Trophoblast cell (in vitro differentiated cells and primary cell): ENCODE data around the gene MLNR.

Experiments
- DNase-seq, 2 donors: peaks; one replicate each; pipeline ENCODE4 v3.0.0-alpha.2; 2016
- H2AFZ ChIP-seq: 2 replicates; pipeline ENCODE4 v1.6.1; 2013; ENCODE audit warnings: low read length, moderate library complexity, mild to moderate bottlenecking; ENCODE audit not compliant: insufficient read depth, poor library complexity
- H2AK5ac ChIP-seq: 2 replicates; pipeline ENCODE4 v1.6.1; 2013; ENCODE audit warnings: mild to moderate bottlenecking, low read length
- H2BK120ac ChIP-seq: 2 replicates; pipeline ENCODE4 v1.6.1; 2013; ENCODE audit warnings: low read length, mild to moderate bottlenecking, moderate library complexity; ENCODE audit not compliant: insufficient read depth, poor library complexity
- H2BK12ac ChIP-seq: 2 replicates; pipeline ENCODE4 v1.6.1; 2013; ENCODE audit warnings: mild to moderate bottlenecking, low read length, moderate library complexity
- H2BK5ac ChIP-seq: 2 replicates; pipeline ENCODE4 v1.6.1; 2013; ENCODE audit warnings: low read length, low read depth, moderate library complexity, mild to moderate bottlenecking; ENCODE audit not compliant: poor library complexity
- H3K14ac ChIP-seq: 2 replicates; pipeline ENCODE4 v1.6.1; 2013; ENCODE audit warnings: mild to moderate bottlenecking, low read length
- H3K18ac ChIP-seq: 2 replicates; pipeline ENCODE4 v1.6.1; 2013; ENCODE audit warnings: mild to moderate bottlenecking, low read length
- H3K23ac ChIP-seq: 2 replicates; pipeline ENCODE4 v1.6.1; 2013; ENCODE audit warnings: low read length
- H3K27ac ChIP-seq: 2 replicates; pipeline ENCODE4 v1.5.1; 2013; ENCODE audit warnings: low read depth, mild to moderate bottlenecking, inconsistent platforms, low read length, moderate library complexity
- H3K27me3 ChIP-seq: 2 replicates; pipeline ENCODE4 v1.6.1; 2013; ENCODE audit warnings: inconsistent platforms, mild to moderate bottlenecking, low read length, moderate library complexity; ENCODE audit not compliant: insufficient read depth
- H3K36me3 ChIP-seq, 2 experiments: 1 replicate in 1 of 2; 2 replicates in 1 of 2; pipeline ENCODE4 v1.6.1; 2013; ENCODE audit warnings: low read length in 2 of 2, mild to moderate bottlenecking in 2 of 2, moderate library complexity in 1 of 2; ENCODE audit not compliant: insufficient read depth in 2 of 2, control insufficient read depth in 1 of 2
- H3K4ac ChIP-seq: 2 replicates; pipeline ENCODE4 v1.6.1; 2013; ENCODE audit warnings: low read depth, mild to moderate bottlenecking, low read length, moderate library complexity
- H3K4me1 ChIP-seq, 2 experiments: 1 replicate in 1 of 2; 2 replicates in 1 of 2; pipeline ENCODE4 v1.6.1; 2013; ENCODE audit warnings: low read length in 2 of 2, mild to moderate bottlenecking in 2 of 2, moderate library complexity in 1 of 2; ENCODE audit not compliant: insufficient read depth in 2 of 2, control insufficient read depth in 1 of 2
- H3K4me2 ChIP-seq: 2 replicates; pipeline ENCODE4 v1.6.1; 2013; ENCODE audit warnings: inconsistent platforms, mild to moderate bottlenecking, low read length, moderate library complexity
- H3K4me3 ChIP-seq: 2 replicates; pipeline ENCODE4 v1.5.1; 2013; ENCODE audit warnings: mild to moderate bottlenecking, low read depth, low read length, inconsistent platforms
- H3K79me1 ChIP-seq: one replicate; pipeline ENCODE4 v1.6.1; 2013; ENCODE audit warnings: low read length
- H3K79me2 ChIP-seq: 2 replicates; pipeline ENCODE4 v1.6.1; 2013; ENCODE audit warnings: low read length, mild to moderate bottlenecking; ENCODE audit not compliant: control insufficient read depth, insufficient read depth, poor library complexity
- H3K9ac ChIP-seq: 2 replicates; pipeline ENCODE4 v1.6.1; 2013; ENCODE audit warnings: mild to moderate bottlenecking, low read length
- H3K9me3 ChIP-seq: 2 replicates; pipeline ENCODE4 v1.6.1; 2013; ENCODE audit warnings: low read depth, mild to moderate bottlenecking, control low read depth, inconsistent platforms, low read length; ENCODE audit not compliant: insufficient read depth
- H4K12ac ChIP-seq: 2 replicates; pipeline ENCODE4 v1.6.1; 2013; ENCODE audit warnings: low read depth, mild to moderate bottlenecking, low read length, moderate library complexity
- H4K8ac ChIP-seq: 2 replicates; pipeline ENCODE4 v1.6.1; 2013; ENCODE audit warnings: low read depth, mild to moderate bottlenecking, low read length, moderate library complexity
- H4K91ac ChIP-seq: one replicate; pipeline ENCODE4 v1.6.1; 2013; ENCODE audit warnings: low read depth, mild to moderate bottlenecking, low read length, moderate library complexity
- WGBS: extraction: QIAGEN DNeasy Blood & Tissue Kit; methylation state at CpG from one replicate; pipeline ENCODE4 v1.1.7; 2013; ENCODE audit warnings: missing lambda C conversion rate; ENCODE audit not compliant: insufficient read length, insufficient coverage; ENCODE audit errors: extremely low coverage; 5-methylcytosine and 5-hydroxymethylcytosine counted together

MLNR gene

GRCh38 chr13:49219647-49220035, 497 bp upstream of the MLNR start:
- Histone ChIP-seq H2BK120ac (no peak overlapping the region), H4K8ac (no peak overlapping the region), H3K27me3 (peaks cover 60% of the 10 kb centered on the region), H3K36me3 (no peaks in the 10 kb centered on the region), H3K79me1 (no peaks in the 10 kb centered on the region), H3K4me2 (peak overlapping the region; percentile 54), H3K9me3 (peaks cover 9% of the 10 kb centered on the region), H4K12ac (no peak overlapping the region), H3K4me3 (peak overlapping the region; percentile 48), H3K14ac (no peak overlapping the region), H2BK5ac (no peak overlapping the region), H4K91ac (no peak overlapping the region), H3K27ac (no peak overlapping the region), H2BK12ac (no peak overlapping the region), H3K79me2 (no peaks in the 10 kb centered on the region), H3K9ac (no peak overlapping the region), H2AK5ac (no peak overlapping the region), H3K4me1 (peaks cover 4 to 13% of the 10 kb centered on the region in 2 experiments), H2AFZ (no peak overlapping the region), H3K18ac (no peak overlapping the region), H3K4ac (no peak overlapping the region), H3K23ac (no peak overlapping the region)
- WGBS: no CpG with 5 or more reads among the region's 17 CpGs
- no peak for DNase-seq

- peak overlapping the region; percentile 23 for H2AFZ ChIP-seq
- H2BK120ac ChIP-seq: no peak overlapping the region
- H2BK5ac ChIP-seq: no peak overlapping the region
- peak in 1 of 2 donors; percentile 29 for DNase-seq
- no peak overlapping the region for H3K4me3 ChIP-seq
- H3K23ac ChIP-seq: no peak overlapping the region
- no peak overlapping the region for H4K91ac ChIP-seq
- no peak overlapping the region for H3K14ac ChIP-seq
- no peak overlapping the region for H2BK12ac ChIP-seq
- H3K18ac ChIP-seq: no peak overlapping the region
- no peaks in the 10 kb centered on the region for H3K79me1 ChIP-seq
- H4K8ac ChIP-seq: no peak overlapping the region
- no peak overlapping the region for H3K4ac ChIP-seq
- no peak overlapping the region for H2AK5ac ChIP-seq
- H3K79me2 ChIP-seq: no peaks in the 10 kb centered on the region
- peaks cover 62% of the 10 kb centered on the region for H3K27me3 ChIP-seq
- H4K12ac ChIP-seq: no peak overlapping the region
- WGBS: no CpG with 5 or more reads among the region's 73 CpGs
- H3K27ac ChIP-seq: no peak overlapping the region
- peak overlapping the region; percentile 54 for H3K4me2 ChIP-seq
- no peak overlapping the region for H3K9ac ChIP-seq
- no peaks in the 10 kb centered on the region for H3K36me3 ChIP-seq
- H3K9me3 ChIP-seq: peaks cover 9% of the 10 kb centered on the region
- peaks cover 4 to 13% of the 10 kb centered on the region in 2 experiments for H3K4me1 ChIP-seq
Measured at GRCh38 chr13:49220856-49221589, 885 bp downstream of the MLNR start.

GRCh38 chr13:49221590-49221965, 1.4 kb downstream of the MLNR start:
- H3K23ac ChIP-seq: no peak overlapping the region
- H3K4me2 ChIP-seq: no peak overlapping the region
- no peak overlapping the region for H3K14ac ChIP-seq
- no peak overlapping the region for H2BK12ac ChIP-seq
- no peak overlapping the region for H3K9ac ChIP-seq
- no CpG with 5 or more reads among the region's 4 CpGs for WGBS
- no peak for DNase-seq
- H2AFZ ChIP-seq: no peak overlapping the region
- H3K27me3 ChIP-seq: peaks cover 62% of the 10 kb centered on the region
- H3K79me1 ChIP-seq: no peaks in the 10 kb centered on the region
- no peak overlapping the region for H3K18ac ChIP-seq
- no peaks in the 10 kb centered on the region for H3K36me3 ChIP-seq
- H3K4me3 ChIP-seq: no peak overlapping the region
- H3K79me2 ChIP-seq: no peaks in the 10 kb centered on the region
- H2AK5ac ChIP-seq: no peak overlapping the region
- peaks cover 9% of the 10 kb centered on the region for H3K9me3 ChIP-seq
- no peak overlapping the region for H2BK120ac ChIP-seq
- no peak overlapping the region for H4K8ac ChIP-seq
- H3K27ac ChIP-seq: no peak overlapping the region
- no peak overlapping the region for H2BK5ac ChIP-seq
- H4K12ac ChIP-seq: no peak overlapping the region
- H4K91ac ChIP-seq: no peak overlapping the region
- H3K4me1 ChIP-seq: peaks cover 4 to 13% of the 10 kb centered on the region in 2 experiments
- H3K4ac ChIP-seq: no peak overlapping the region

- Histone ChIP-seq H3K4me2 (no peak overlapping the region), H2BK5ac (no peak overlapping the region), H3K4me1 (peaks cover 2 to 3% of the 10 kb centered on the region in 2 experiments), H4K8ac (no peak overlapping the region), H3K79me2 (no peaks in the 10 kb centered on the region), H3K27me3 (peaks cover 32% of the 10 kb centered on the region), H3K27ac (no peak overlapping the region), H4K12ac (no peak overlapping the region), H3K79me1 (no peaks in the 10 kb centered on the region), H3K23ac (no peak overlapping the region), H3K36me3 (no peaks in the 10 kb centered on the region), H2BK120ac (no peak overlapping the region), H3K9me3 (peaks cover 3% of the 10 kb centered on the region), H3K14ac (no peak overlapping the region), H3K18ac (no peak overlapping the region), H3K4me3 (no peak overlapping the region), H2AK5ac (no peak overlapping the region), H4K91ac (no peak overlapping the region), H3K9ac (no peak overlapping the region), H3K4ac (no peak overlapping the region), H2BK12ac (no peak overlapping the region), H2AFZ (no peak overlapping the region)
- peak in 1 of 2 donors; percentile 13 for DNase-seq
- WGBS: no CpG with 5 or more reads among the region's 5 CpGs
Measured at GRCh38 chr13:49225223-49226042, 5.3 kb downstream of the MLNR start.
